SK-N-SH treated with all-trans-retinoic acid at 6 μM for 48 hours (cell line): ENCODE data around the gene LUZP4.

Source experiments
- ATAC-seq: fragments of 200-7000 bp; cut with Tn5 transposase; 3 replicates; pipeline ENCODE4 v1.9.1; 2020; ENCODE audit warnings: mild to moderate bottlenecking, moderate library complexity
- ARNTL ChIP-seq: fragments of 450-650 bp; formaldehyde crosslinking; IDR thresholded peaks from 2 replicates; pipeline ENCODE4 v1.5.0; 2020; ENCODE audit warnings: low read depth, mild to moderate bottlenecking, moderate library complexity, borderline replicate concordance
- BACH2 ChIP-seq: fragments of 250-450 bp; sonication (Bioruptor Pico); IDR thresholded peaks from 2 replicates; pipeline ENCODE4 v1.9.0; 2021; ENCODE audit warnings: mild to moderate bottlenecking, borderline replicate concordance
- CSDC2 ChIP-seq: fragments of 250-450 bp; sonication (Bioruptor Pico); IDR thresholded peaks from 2 replicates; pipeline ENCODE4 v1.5.0; 2020; ENCODE audit warnings: mild to moderate bottlenecking, moderate library complexity
- CSRNP3 ChIP-seq: fragments of 250-450 bp; sonication (Bioruptor Pico); IDR thresholded peaks from 2 replicates; pipeline ENCODE4 v1.5.1; 2021; ENCODE audit warnings: mild to moderate bottlenecking, moderate library complexity
- ESRRG ChIP-seq: fragments of 250-450 bp; sonication (Bioruptor Pico); IDR thresholded peaks from 2 replicates; pipeline ENCODE4 v1.6.1; 2021; ENCODE audit warnings: mild to moderate bottlenecking
- GLIS3 ChIP-seq: fragments of 250-450 bp; sonication (Bioruptor Pico); IDR thresholded peaks from 2 replicates; pipeline ENCODE4 v1.5.0; 2020; ENCODE audit warnings: mild to moderate bottlenecking, moderate library complexity
- PPARA ChIP-seq: fragments of 250-450 bp; sonication (Bioruptor Pico); IDR thresholded peaks from 2 replicates; pipeline ENCODE4 v1.5.0; 2020; ENCODE audit warnings: mild to moderate bottlenecking, borderline replicate concordance
- TCF4 ChIP-seq: fragments of 250-450 bp; sonication (Bioruptor Pico); IDR thresholded peaks from 2 replicates; pipeline ENCODE4 v1.8.0; 2021; ENCODE audit warnings: mild to moderate bottlenecking, moderate library complexity, borderline replicate concordance
- TOX ChIP-seq: fragments of 250-450 bp; sonication (Bioruptor Pico); IDR thresholded peaks from 2 replicates; pipeline ENCODE4 v1.8.0; 2021; ENCODE audit warnings: mild to moderate bottlenecking, moderate library complexity, borderline replicate concordance
- TSHZ2 ChIP-seq: fragments of 250-450 bp; sonication (Bioruptor Pico); IDR thresholded peaks from 2 replicates; pipeline ENCODE4 v1.5.0; 2020; ENCODE audit warnings: mild to moderate bottlenecking, moderate library complexity
- ZFP3 ChIP-seq: fragments of 250-450 bp; sonication (Bioruptor Pico); IDR thresholded peaks from 2 replicates; pipeline ENCODE4 v1.5.0; 2020; ENCODE audit warnings: mild to moderate bottlenecking, moderate library complexity
- ZFP30 ChIP-seq: fragments of 450-650 bp; formaldehyde crosslinking; IDR thresholded peaks from 2 replicates; pipeline ENCODE4 v1.5.0; 2022; ENCODE audit warnings: mild to moderate bottlenecking, moderate library complexity
- ZNF565 ChIP-seq: fragments of 450-650 bp; formaldehyde crosslinking; conservative IDR thresholded peaks from 2 replicates; pipeline ENCODE4 v1.5.0; 2020; ENCODE audit warnings: low read depth, mild to moderate bottlenecking, moderate library complexity
- TF ChIP-seq, protein P1 (sequence below): fragments of 250-450 bp; sonication (Bioruptor Pico); IDR thresholded peaks from 2 replicates; pipeline ENCODE4 v1.8.0; 2021; ENCODE audit warnings: low read depth, mild to moderate bottlenecking, moderate library complexity, borderline replicate concordance
- TF ChIP-seq, protein P2 (sequence below): fragments of 250-450 bp; sonication (Bioruptor Pico); IDR thresholded peaks from 2 replicates; pipeline ENCODE4 v1.8.0; 2020; ENCODE audit warnings: mild to moderate bottlenecking, moderate library complexity, borderline replicate concordance

LUZP4 gene

DNA sequence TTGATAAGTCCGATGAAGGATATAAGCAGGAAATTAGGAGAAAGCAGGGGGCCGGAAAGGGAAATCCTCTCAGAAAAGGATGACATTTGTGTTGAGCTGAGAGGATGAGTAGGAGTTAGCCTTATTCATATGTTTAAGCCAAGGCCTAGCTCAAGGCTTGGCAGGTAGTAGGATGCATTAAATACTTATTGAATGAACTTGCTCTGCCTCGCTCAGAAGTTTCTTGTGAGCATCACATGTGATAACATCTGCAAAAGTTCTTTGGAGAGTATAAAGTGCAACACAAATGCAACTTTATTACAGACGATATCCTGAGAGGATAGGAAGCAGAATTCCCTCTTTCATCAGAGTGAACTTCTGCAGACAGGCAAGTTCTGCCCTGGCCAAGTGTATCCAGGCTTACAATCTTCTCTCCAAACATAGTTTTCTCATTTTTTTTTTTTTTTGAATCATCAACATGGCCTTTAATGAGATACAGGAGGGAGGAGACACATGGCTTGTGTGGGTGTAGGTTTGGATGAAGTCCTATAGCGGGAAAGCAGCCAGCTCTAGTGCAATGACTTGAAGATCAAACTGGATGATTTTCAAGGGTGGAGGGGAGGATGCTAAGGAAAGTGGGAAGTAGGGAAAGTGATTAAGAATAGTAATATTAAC is 48.1 kb downstream of the LUZP4 start (continued):
- TF ChIP-seq CSRNP3 (CRISPR knock-in tag), result no peak
- TF ChIP-seq, protein P1, sequence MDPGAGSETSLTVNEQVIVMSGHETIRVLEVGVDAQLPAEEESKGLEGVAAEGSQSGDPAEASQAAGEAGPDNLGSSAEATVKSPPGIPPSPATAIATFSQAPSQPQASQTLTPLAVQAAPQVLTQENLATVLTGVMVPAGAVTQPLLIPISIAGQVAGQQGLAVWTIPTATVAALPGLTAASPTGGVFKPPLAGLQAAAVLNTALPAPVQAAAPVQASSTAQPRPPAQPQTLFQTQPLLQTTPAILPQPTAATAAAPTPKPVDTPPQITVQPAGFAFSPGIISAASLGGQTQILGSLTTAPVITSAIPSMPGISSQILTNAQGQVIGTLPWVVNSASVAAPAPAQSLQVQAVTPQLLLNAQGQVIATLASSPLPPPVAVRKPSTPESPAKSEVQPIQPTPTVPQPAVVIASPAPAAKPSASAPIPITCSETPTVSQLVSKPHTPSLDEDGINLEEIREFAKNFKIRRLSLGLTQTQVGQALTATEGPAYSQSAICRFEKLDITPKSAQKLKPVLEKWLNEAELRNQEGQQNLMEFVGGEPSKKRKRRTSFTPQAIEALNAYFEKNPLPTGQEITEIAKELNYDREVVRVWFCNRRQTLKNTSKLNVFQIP, result no peak

- TF ChIP-seq PPARA (CRISPR knock-in tag) (no peak), ZFP3 (CRISPR knock-in tag) (no peak), ZFP30 (CRISPR knock-in tag) (no peak), ZNF565 (CRISPR knock-in tag) (no peak), GLIS3 (CRISPR knock-in tag) (no peak), CSRNP3 (CRISPR knock-in tag) (no peak), CSDC2 (CRISPR knock-in tag) (no peak), TCF4 (CRISPR knock-in tag) (no peak), ESRRG (CRISPR knock-in tag) (no peak), ARNTL (CRISPR knock-in tag) (no peak), TOX (no peak), TSHZ2 (CRISPR knock-in tag) (no peak), BACH2 (CRISPR knock-in tag) (no peak)
- TF ChIP-seq, protein P1, result no peak
- no peak for ATAC-seq
Observed at GRCh38 chrX:115339441-115340025, 50.0 kb downstream of the LUZP4 start.

GRCh38 chrX:115341421-115341820 is 51.9 kb downstream of the LUZP4 start:
- ATAC-seq, result no peak

More at GRCh38 chrX:115341421-115341820, 51.9 kb downstream of the LUZP4 start:
- TF ChIP-seq PPARA (CRISPR knock-in tag), result no peak
- no peak for TF ChIP-seq ESRRG (CRISPR knock-in tag)
- TF ChIP-seq, protein P2, sequence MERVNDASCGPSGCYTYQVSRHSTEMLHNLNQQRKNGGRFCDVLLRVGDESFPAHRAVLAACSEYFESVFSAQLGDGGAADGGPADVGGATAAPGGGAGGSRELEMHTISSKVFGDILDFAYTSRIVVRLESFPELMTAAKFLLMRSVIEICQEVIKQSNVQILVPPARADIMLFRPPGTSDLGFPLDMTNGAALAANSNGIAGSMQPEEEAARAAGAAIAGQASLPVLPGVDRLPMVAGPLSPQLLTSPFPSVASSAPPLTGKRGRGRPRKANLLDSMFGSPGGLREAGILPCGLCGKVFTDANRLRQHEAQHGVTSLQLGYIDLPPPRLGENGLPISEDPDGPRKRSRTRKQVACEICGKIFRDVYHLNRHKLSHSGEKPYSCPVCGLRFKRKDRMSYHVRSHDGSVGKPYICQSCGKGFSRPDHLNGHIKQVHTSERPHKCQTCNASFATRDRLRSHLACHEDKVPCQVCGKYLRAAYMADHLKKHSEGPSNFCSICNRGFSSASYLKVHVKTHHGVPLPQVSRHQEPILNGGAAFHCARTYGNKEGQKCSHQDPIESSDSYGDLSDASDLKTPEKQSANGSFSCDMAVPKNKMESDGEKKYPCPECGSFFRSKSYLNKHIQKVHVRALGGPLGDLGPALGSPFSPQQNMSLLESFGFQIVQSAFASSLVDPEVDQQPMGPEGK (CRISPR knock-in tag), result no peak
